PC-9 (cell line): ENCODE measurements around the gene FBH1.

Source experiments
- EZH2 ChIP-seq: fragments of 200-600 bp; sonication (generic); IDR thresholded peaks from 2 replicates; pipeline ENCODE4 v1.8.0; 2017; ENCODE audit warnings: antibody characterized with exemption, low read depth
- TF ChIP-seq, protein P1 (sequence below): fragments of 200-600 bp; sonication (generic); conservative IDR thresholded peaks from 2 replicates; pipeline ENCODE4 v1.6.1; 2017; ENCODE audit warnings: mixed run types, antibody characterized with exemption, mild to moderate bottlenecking, moderate library complexity

DNA sequence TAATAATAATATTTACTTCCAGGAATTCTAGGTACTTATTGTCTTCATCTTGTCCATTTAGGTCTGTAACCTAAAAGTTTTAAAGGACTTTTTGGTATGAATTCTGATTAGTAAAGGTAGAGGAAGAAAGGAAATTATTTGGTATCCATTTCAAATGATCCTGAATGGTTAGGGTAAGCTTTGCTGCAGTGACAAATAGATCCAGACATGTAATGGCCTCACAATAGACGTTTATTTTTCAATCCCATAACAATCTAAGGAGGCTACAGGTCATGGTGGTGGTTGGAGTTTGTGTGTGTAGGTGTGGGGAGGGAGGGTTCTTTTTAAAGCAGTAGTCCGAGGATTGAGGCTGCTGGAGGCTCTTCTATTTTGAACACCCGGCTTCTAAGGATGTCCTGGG, 5.3 kb downstream of the FBH1 start:
- TF ChIP-seq, protein P1, sequence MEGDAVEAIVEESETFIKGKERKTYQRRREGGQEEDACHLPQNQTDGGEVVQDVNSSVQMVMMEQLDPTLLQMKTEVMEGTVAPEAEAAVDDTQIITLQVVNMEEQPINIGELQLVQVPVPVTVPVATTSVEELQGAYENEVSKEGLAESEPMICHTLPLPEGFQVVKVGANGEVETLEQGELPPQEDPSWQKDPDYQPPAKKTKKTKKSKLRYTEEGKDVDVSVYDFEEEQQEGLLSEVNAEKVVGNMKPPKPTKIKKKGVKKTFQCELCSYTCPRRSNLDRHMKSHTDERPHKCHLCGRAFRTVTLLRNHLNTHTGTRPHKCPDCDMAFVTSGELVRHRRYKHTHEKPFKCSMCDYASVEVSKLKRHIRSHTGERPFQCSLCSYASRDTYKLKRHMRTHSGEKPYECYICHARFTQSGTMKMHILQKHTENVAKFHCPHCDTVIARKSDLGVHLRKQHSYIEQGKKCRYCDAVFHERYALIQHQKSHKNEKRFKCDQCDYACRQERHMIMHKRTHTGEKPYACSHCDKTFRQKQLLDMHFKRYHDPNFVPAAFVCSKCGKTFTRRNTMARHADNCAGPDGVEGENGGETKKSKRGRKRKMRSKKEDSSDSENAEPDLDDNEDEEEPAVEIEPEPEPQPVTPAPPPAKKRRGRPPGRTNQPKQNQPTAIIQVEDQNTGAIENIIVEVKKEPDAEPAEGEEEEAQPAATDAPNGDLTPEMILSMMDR = no peak
- no peak for TF ChIP-seq EZH2
